Measurements from ENCODE around the gene PDZD7. TPM values are rescaled to one million over a fixed set of nuclear protein-coding genes. Genes with fewer than 3 reads are reported as not detected.

The PDZD7 gene
- total RNA-seq, 1 experiment from 2014 or later, result 1.8 TPM

Small RNA genes lying within 50 kb of the gene (microRNA-seq; reads per million reads assigned to microRNA genes)
- gene MIR608 (ENCODE audit: unreplicated experiment), result not detected

Other genes with a start within 250 kb of the PDZD7 start
- gene SLF2, start 118.2 kb downstream of the PDZD7 start, total RNA-seq (2021; ENCODE audit: unreplicated experiment), result 38.8 TPM
- gene SEMA4G, start 61.6 kb downstream of the PDZD7 start, total RNA-seq (2021; ENCODE audit: unreplicated experiment), result 4.7 TPM
- gene MRPL43, start 43.6 kb downstream of the PDZD7 start, total RNA-seq (2021; ENCODE audit: unreplicated experiment), result 108 TPM
- 30.5 TPM for gene TWNK, start 43.6 kb downstream of the PDZD7 start, total RNA-seq (2021; ENCODE audit: unreplicated experiment)
- 65.5 TPM for gene LZTS2, start 31.3 kb downstream of the PDZD7 start, total RNA-seq (2021; ENCODE audit: unreplicated experiment)
- 15.3 TPM for gene SFXN3, start 105 bp upstream of the PDZD7 start, total RNA-seq (2021; ENCODE audit: unreplicated experiment)
- gene KAZALD1, start 30.9 kb upstream of the PDZD7 start, total RNA-seq (2021; ENCODE audit: unreplicated experiment), result 21.2 TPM
- gene TLX1, start 100.2 kb upstream of the PDZD7 start, total RNA-seq (2021; ENCODE audit: unreplicated experiment), result 0.13 TPM
- gene LBX1, start 198.3 kb upstream of the PDZD7 start, total RNA-seq (2021; ENCODE audit: unreplicated experiment), result 0.15 TPM